CD4-positive, alpha-beta T cell treated with Interleukin-12 subunit alpha and Interleukin-12 subunit beta, for 1 hour (primary cell): ENCODE results near the gene HOXA4.

Experiments used
- DNase-seq: peaks from one replicate; pipeline ENCODE4 v3.0.0-alpha.2; 2020

The HOXA4 gene

DNA sequence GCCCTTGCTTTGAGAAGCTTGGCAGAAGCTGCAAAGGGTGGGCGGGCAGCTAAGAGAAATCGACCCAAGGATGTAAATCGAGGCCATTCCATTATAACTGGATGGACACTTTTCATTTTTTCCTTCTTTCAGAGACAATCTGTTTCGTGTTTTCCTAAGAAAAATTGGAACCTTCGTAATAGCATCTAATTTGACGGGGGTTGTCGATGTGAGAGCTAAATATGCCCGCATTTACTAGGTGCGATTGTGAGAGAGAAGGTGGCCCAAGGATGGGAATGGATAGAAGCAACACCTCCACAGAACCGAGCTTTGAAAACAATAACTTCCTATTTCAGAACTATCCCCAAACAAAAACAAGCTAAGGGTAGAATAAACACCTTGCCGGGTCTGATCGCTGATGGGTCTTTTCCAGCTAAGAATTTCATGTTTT is 848 bp upstream of the HOXA4 start:
- DNase-seq: no peak

DNA sequence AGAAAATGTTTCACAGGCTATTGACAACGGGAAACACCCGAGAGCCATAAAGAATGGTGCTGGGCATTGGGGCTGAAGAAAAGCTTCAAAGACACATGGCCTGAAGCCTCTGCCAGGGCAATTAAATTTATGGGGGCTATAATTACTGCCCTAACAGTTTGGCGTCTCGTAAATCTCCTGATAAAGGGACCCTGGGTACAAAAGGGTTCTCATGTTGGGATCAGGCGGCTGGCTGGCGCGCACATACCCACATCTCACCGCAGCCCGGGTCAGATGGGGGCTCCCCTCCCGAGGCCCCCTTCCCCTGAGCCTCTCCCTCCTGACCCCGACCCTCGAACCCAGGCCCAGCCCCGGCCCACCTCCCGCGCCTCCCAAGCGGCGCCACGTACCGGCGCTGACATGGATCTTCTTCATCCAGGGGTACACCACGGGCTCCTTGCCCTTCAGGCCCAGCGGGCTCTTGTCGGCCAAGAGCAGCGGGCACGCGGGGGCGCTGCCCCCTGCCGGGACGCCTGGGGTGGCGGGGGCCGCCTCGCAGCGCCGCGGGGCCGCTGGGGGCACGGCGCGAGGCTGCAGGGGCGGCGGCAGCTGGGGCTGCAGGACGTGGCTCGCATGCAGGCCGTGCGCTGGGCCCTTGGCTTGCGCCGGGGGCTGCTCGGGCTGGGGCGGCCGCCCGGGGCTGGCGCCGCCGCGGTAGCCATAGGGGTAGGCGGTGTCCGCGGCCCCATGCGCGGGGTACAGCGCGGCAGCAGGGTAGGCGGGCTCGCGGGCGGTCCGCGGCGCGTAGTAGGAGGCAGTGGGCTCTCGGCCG is 623 bp downstream of the HOXA4 start:
- no peak for DNase-seq

DNA sequence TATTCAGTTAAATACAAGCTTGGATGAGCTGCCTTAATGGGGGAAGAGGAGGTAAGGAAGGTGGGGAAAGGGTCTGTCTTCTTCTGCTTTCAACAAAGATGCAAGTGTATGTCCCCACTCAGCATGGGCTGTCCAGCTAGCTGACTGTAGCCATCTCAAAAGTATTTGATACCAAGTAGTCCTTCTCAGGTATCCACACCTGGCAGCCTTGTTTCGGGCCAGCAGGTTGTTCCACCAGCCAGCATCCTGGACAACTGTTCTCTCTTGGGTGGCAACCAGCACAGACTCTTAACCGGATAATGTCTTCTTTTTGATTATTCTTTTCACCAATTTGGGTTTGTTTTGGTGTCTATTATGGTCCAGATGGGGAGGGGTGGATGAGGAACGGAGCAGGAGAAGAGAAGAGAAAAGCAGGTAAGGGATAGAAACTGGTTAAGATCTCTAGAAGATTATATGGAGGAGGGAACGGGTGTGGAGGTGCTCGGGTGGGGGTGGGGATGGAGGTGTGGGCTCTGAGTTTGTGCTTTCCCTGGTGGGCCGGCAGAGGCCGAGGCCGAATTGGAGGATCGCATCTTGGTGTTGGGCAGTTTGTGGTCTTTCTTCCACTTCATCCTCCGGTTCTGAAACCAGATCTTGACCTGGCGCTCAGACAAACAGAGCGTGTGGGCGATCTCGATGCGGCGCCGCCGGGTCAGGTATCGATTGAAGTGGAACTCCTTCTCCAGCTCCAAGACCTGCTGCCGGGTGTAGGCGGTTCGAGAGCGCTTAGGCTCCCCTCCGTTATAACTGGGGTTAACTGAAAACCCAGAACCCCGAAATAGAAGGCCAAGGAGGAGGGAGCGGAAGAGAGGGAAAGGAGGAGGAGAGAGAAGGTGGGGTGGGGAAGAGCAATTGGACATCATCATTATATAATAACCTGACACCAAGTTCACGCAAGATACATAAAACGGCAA is 1.5 kb downstream of the HOXA4 start:
- no peak for DNase-seq

DNA sequence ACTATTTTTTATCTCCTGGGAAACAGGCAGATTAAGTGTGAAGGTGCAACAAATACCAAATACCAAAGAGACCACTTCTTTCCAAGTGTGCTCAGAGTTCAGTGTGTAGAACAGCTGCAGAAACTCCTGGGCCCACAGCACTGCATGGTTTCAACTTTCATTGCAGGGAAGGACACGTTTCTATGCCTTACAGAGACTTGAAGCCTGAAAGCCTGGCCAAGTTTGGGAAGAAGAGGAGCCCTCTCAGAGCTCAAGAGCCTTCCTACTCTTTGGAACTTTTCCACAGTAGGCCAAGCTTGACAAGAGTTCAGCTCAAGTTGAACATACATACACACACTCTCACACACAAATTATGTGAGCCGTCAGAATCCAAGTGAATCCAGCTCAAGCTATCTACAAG is 2.5 kb downstream of the HOXA4 start:
- DNase-seq: no peak

DNA sequence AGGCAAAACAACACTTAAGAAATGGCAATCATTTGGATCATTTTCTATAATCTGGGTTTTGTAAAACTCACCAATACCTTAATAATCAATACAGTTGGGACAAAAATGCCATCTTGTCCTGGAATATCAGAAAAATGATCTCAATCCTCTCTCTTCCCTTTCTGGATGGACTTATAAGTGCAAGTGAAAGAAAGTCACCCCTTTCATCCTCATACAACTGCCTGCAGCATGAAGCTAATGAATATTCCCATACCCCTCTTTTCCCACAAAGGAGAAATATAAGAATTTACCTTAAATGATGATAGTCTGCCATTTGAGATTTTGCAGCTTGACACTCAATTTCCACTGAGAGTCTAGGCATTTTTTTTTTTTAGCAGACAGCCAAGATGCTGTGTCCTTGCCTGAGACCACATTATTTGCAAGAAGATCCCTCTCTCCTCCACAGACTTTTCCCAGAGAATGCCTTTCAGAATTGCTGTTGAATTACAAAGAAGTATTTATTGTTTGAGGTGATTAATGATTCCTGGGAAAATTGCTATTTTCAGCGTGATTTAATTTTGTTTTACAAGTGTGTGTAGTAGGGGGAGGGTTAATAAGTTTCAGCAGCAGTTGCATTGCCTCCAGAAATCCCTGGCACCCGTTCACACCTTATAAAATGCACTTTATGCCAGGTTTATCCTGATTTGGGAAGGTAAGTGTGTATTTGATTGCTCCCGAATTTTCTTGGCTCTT is 3.8 kb downstream of the HOXA4 start:
- DNase-seq: no peak

DNA sequence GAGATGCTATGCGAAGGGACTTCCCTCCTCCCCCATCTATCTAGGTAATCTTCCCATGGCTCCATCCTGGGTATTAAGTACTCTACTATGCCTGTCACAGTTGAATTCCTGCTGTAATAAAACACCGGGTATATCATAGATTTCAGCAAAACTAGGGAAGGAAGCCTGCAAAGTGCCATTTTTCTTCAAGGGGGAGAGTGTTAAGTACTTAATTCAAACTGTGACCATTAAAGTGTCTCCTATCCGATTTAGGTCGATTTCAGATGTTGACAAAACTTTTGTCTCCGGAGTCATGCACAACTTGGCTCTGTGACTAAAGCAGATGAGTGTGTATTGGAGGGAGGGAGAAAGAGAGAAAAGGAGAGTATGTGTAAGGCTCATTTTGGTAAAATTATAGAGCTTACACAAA is 4.6 kb downstream of the HOXA4 start:
- no peak for DNase-seq

DNA sequence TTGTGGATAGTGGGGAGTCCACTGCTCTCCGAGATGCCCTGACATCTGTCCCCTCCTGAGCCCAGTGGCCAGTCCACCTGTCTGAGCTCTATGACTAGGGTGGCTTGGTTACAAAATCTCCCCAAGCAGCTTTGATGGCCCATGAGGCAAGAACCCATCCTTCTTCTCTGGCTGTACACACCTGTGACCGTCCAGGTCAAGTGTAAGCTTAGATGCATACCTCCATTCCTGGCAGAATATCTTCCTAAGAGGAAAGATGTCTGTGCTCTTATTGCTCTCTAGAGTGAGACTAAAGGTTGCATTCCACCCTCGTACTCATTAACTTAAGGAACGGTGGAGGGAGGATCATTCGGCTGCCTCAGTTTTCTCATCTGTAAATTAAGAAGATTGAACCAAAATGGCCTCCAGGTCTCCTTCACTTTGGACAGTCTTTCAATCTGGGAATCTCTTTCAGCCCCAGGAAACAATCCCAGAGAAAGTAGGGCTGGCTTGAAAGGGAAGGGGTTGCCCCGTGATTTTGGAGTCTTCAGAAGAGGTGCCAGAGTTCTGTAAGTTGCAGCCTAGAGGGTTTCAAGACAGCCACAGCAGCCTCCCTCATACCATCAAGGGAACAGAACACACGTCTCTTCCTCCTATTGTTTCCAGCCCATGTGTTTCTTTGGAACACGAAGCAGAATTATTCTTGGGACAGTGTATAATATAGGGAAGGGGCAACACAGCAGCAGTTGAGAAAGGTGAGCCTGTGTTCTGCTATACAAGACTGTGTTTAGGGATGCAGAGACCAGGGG is 5.5 kb downstream of the HOXA4 start:
- DNase-seq: no peak

DNA sequence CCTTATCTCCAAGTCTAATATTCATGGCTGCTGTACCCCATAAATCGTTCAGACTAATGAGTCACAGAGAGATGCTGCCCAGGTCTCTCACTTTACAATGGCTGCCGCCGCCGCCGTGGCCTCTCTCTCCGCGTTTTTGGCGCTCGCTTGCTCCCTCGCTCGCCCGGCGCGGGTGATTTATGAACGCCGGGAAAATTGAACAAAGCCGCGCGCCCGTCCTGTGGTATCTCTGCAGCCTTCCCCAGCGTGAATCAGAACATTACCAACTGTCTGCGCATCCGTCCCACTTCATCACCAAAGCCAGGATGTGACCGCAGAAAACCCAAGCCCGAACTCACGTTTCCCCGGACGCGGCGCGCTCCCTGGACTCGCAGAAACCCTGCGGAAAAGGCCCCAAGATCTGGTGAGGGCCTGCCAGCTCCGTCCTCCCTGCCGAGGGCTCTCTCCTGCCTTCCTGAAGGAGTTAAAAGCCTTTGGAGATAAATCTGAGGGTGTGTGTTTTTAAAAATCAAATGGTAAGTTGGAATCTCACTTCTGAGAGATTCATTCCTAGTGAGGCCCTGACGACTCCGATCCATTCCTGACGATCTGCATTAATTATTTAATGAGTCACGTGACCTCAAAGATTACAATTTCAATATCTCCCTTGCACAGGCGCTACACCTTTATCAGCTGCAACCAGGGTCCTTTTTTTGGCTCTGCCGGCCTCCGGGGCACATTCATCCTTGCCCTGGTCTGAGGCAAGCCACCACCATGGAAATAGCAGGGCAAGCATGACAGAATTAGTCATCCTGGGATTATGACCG is 6.3 kb downstream of the HOXA4 start:
- DNase-seq: no peak

DNA sequence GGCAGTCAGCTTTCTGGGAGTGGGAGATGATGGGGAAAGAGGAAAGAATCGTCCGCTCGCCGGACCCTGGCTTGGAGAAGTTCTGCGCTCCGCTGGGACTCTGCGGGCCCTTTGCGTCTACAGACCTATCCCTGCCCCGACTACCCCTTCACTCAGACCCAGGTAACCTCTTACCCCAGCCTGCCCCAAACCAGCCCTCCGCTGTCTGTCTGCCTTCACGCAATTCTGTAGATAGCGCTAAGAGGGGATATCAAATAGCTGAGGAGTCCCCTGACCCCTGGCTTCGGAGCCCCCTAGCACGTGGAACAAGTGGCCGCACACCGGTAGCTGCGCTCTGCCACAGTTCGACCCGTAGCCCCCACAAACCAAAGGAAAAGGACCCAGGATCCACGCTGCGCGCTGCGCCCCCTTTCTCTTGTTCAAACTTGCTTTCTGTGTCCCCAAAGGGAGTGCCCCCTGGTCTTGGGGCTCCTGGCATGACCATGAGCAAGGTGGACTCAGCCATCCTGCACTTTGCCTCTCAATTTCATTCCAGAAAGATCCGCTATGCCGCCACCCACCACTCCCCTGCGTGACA is 7.0 kb downstream of the HOXA4 start:
- no peak for DNase-seq

DNA sequence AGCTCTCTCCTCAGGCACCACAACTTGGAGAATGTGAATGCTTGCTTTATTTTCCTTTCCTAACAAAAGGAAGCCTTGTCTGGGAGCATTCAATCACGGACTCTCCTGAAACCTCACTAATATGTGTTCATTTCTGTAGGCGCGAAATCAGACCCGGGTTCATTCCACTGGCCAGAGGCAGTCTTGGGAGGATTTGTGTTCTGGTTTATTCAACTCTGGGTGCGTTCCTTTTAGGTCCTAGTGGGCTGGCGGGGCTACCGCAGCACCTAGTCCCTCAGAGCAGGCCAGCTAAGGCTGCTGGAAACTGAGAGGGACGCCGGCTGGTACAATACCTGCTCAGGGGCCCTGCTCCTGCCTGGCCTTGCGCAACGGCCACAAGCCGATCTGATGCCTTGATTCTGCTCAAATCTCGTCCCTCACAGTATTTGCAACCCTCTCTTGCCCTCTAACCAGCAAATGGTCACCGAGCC is 7.5 kb downstream of the HOXA4 start:
- no peak for DNase-seq

DNA sequence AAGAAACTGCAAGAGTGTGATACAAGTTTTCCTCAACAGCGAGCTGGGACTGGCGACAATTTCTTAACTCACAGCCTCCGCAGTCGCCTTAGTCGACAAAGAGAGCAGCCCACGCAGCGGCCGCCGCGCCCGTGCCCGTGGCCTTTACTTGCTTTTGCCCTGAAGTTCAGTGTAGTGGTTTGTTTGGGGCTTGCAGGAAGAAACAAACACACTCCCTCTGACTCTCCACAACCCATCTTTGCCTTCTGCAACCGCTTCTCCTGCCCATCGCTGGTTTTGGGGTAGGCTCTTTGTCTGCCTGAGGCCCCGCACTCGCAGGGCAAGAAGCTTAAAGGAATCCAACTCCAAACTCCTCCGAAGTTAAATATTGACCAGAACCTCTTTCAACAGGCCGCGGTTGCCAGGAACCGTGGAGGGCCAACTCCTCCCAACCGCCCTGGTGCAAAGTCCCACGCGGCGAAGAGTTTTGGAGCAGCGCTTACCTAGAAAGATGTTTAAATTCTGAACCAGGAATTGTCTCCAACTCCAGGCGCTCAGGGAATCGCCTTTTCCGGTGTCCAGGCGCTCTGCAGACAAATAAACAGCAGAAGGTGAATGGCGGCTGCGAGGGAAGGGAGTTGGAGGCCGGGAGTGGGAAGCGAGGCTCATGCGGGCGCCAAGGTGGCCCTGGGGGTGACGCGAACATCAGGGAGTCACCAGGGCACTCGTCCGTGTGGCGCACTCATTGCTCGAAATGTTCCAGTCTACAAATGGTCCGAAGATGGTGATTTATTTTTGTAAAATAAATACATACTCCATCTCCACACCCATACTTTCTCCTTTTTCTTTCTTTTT is 8.3 kb downstream of the HOXA4 start:
- DNase-seq: no peak

DNA sequence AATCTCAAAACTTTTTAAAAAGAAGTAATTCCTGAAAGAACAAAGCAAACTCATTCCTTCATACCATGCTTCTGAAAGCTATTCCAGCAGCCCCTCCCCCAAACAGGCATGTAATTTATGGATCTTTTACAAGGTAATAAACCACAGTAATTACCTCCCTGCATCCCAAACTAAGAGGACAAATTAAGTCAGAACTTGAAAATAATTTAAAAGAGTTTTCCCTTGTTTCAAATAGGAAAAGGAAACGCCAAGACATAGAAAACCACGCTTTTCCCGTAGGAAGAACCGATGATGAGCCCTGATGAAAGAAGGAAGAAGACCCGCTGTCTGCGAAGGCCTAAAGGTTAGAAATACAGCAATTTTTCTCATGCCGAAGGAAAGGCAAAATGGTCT is 8.9 kb downstream of the HOXA4 start:
- DNase-seq: no peak

DNA sequence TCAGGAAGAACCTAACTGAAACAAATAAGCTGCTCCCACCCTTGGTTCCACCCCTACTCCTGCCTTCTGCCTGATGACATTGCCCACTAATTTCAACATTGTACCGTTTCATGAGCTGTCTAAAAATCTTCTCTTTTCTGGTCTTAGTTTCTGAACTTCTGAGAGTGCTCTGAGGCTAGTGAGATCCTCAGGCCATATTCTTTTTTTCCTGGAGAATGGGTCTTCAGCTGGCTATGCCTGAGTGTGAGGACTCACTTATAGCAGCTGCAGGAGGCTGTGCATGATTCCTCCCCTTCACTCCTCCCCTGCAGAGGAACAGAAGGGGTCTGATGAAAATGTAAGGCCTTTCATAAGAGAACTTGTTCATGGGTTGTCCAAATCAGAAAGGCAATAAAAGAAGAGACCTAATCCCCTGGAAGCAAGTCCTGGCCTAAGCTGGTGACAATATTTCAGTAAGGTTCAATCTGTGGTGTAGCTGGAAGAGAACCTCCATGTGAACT is 11.1 kb downstream of the HOXA4 start:
- DNase-seq: no peak

DNA sequence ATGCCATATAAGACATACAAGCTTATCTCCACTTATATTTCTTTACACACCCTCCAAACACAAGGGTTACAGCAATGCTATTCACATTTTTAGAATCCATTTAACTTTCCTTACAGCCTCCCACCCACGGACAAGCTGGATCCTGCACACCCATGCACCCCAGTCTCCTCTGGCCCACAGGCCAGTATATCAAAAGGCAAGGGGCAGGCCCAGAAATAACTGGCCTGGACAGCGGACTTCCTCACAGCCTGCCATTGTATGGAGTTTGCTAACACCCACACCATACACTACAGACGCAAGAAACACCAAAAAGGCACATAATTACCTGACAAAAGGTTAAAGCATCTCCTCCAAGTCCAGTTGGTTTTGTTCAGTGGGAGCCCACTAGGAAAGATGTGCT is 12.0 kb downstream of the HOXA4 start:
- DNase-seq: no peak

DNA sequence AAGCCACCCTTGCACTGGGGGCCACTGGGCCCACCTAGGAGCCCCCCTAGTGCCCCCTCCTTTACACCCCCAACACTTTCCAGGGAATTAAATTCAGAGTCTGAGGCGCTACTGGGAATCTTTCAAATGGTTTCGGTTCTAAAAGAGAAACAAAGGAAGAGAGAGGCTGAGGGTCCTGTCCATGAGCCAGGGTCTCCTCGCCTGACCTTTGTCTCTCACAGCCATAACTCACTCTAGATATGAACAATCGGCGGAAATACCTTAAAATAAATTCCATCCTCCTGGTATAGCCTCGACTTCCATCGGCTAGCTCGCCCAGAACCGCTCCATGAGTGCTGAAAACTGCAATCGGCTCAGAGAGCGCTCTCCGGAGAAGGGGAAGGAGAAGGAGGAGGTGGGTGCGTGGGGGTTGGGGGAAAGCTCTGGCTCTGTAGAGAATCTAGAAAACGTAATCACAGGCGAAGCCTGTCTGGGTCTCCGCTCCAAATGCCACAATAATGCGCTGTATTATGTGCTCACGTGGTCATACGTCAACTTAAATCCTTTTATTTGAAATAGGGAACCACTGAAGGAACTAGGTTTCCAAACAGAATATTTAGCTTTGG is 12.6 kb downstream of the HOXA4 start:
- no peak for DNase-seq

DNA sequence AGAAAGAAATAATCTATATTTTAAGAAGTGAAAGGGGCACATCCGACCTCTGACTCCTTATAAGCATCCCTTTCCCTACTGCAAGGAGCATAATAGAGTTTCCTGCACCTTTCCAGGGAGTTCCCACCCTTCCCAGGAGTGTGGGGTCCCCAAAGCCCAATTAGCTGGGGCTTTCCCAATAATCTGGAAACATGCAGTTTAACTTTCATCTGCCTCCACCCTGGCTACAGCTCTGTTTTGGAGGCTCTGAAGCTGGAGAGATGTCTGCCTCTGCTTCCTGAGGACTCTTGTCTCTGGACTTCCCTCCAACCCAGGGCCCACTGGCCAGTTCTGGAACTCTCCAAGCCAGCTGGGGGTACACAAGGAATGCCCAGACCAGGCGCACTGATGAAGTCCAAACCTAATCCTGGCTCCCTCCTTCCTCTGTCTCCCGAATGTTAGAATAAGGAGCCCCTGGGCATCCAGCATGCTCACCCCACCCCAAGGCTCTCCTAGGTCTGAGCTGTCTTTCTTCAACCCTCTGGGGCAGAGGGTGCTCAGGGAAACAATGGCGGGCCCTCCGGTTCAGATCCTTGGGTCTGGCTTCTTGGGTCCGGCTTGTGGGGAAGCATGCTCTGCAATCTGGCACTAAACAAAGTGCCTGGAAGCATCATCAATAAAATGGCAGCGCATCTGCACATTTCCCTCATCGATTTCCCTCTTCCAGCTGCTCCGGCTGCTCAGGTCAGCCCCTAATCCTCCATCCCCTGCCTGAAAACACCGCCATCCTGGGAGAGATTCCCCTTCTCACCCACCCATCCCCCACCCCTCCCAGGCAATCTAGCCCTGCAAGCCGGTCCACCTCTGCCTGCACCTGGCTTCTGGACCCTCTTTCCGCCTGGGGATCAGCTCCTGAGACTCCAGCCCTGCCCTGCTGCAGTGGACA is 13.3 kb downstream of the HOXA4 start:
- no peak for DNase-seq

DNA sequence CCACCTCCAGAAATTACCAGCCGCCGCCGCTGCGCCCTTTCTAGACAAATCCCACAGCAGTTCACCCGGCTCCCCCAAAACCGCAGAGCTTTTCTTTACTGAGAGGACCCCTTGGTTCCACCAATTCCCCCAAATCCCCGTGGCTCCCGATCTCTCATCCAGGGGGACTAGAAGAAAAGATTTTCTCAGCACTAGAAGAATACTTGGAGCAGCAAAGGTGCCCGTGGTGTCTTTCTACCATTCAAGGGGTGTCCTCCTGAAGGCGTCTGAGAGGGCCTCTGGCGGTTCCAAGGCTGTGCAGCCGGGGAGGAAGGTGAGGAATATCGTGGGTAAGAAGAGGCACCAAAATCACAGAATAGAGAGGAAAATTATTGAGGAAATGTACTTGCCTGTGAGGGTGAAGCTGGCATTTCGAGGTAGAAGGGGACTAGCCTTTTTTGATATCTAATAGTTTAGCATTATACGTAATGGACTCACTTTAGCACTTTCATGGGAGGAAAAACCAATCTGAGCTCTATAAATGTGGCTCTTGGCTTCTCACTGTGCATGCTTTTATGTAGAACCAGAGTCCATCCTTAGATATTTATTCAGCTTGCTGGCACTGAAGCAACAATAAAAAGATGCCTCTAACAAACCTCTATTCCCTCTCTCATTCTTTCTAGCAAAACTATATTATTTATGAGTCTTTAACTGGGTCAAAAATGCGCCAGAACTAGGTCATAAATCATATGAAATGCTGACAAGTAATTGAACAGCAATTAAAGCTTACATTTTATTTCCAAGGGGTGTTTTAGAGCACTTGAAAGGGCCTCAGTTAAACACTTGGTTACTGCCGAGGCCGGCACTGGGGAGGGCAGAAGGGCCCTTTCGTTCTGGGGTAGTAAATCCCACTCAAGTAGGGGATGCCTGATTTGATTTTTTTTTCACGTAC is 14.3 kb downstream of the HOXA4 start:
- no peak for DNase-seq
